ENCODE data around the gene PARD3. TPM values are rescaled to one million over a fixed set of nuclear protein-coding genes. Genes with fewer than 3 reads are reported as not detected.

Gene PARD3
- total and polyA plus RNA-seq, 2 donors (not counting 1 experiment from before 2014, with no cell fraction given) = 24.0 to 46.4 TPM

GRCh38 chr10:34175121-34175520 lies 640.0 kb downstream of the PARD3 start:
- H3K79me2 ChIP-seq (ENCODE audit: control insufficient read depth, insufficient read depth, low read length) = no peaks in the 10 kb centered on the region
- no peaks in the 10 kb centered on the region for H3K9me3 ChIP-seq (ENCODE audit: control insufficient read depth, insufficient read depth, low read depth, low read length)
- H3K4me2 ChIP-seq (ENCODE audit: extremely low read depth, insufficient read depth, low read length) = no peak overlapping the region
- DNase-seq (ENCODE audit: low read depth in 2 of 2) = no peak
- H3K4me3 ChIP-seq (replicated peaks in 1 of 4; ENCODE audit: control extremely low read depth in 1 of 4, insufficient read depth in 1 of 4, low read depth in 3 of 4, low read length in 4 of 4) = no peak overlapping the region
- peaks cover 3% of the 10 kb centered on the region for H3K4me1 ChIP-seq (ENCODE audit: control insufficient read depth, extremely low read depth, insufficient read depth, low read length)
- H2AFZ ChIP-seq (ENCODE audit: low read length) = no peak overlapping the region
- H3K9ac ChIP-seq (ENCODE audit: insufficient read depth, low read length) = no peak overlapping the region
- H3K36me3 ChIP-seq (ENCODE audit: control insufficient read depth, insufficient read depth, low read length) = no peaks in the 10 kb centered on the region
- H4K20me1 ChIP-seq (ENCODE audit: control insufficient read depth, extremely low read depth, insufficient read depth, low read length) = no peaks in the 10 kb centered on the region
- TF ChIP-seq EZH2 (IDR thresholded peaks at IDR 0.05; ENCODE audit: low read length, missing control alignments) (no peak), CTCF (conservative IDR thresholded peaks at IDR 0.05 in 1 of 2, IDR thresholded peaks at IDR 0.05 in 1 of 2; ENCODE audit: low read depth in 1 of 2, low read length in 2 of 2) (no peak)
- H3K27me3 ChIP-seq (ENCODE audit: control insufficient read depth, insufficient read depth, low read length) = no peaks in the 10 kb centered on the region
- no peak overlapping the region for H3K27ac ChIP-seq (ENCODE audit: insufficient read depth, low read length)

GRCh38 chr10:34172936-34173533 lies 642.1 kb downstream of the PARD3 start:
- TF ChIP-seq EZH2 (IDR thresholded peaks at IDR 0.05; ENCODE audit: low read length, missing control alignments) (no peak), CTCF (conservative IDR thresholded peaks at IDR 0.05 in 1 of 2, IDR thresholded peaks at IDR 0.05 in 1 of 2; ENCODE audit: low read depth in 1 of 2, low read length in 2 of 2) (no peak)
- no peaks in the 10 kb centered on the region for H4K20me1 ChIP-seq (ENCODE audit: control insufficient read depth, extremely low read depth, insufficient read depth, low read length)
- H2AFZ ChIP-seq (ENCODE audit: low read length) = no peak overlapping the region
- no peaks in the 10 kb centered on the region for H3K79me2 ChIP-seq (ENCODE audit: control insufficient read depth, insufficient read depth, low read length)
- H3K4me1 ChIP-seq (ENCODE audit: control insufficient read depth, extremely low read depth, insufficient read depth, low read length) = peaks cover 3% of the 10 kb centered on the region
- no peak overlapping the region for H3K4me3 ChIP-seq (replicated peaks in 1 of 4; ENCODE audit: control extremely low read depth in 1 of 4, insufficient read depth in 1 of 4, low read depth in 3 of 4, low read length in 4 of 4)
- H3K4me2 ChIP-seq (ENCODE audit: extremely low read depth, insufficient read depth, low read length) = no peak overlapping the region
- H3K27me3 ChIP-seq (ENCODE audit: control insufficient read depth, insufficient read depth, low read length) = no peaks in the 10 kb centered on the region
- DNase-seq (ENCODE audit: low read depth in 2 of 2) = peak; percentile 23 to 44
- no peaks in the 10 kb centered on the region for H3K36me3 ChIP-seq (ENCODE audit: control insufficient read depth, insufficient read depth, low read length)
- H3K27ac ChIP-seq (ENCODE audit: insufficient read depth, low read length) = no peak overlapping the region
- no peaks in the 10 kb centered on the region for H3K9me3 ChIP-seq (ENCODE audit: control insufficient read depth, insufficient read depth, low read depth, low read length)
- no peak overlapping the region for H3K9ac ChIP-seq (ENCODE audit: insufficient read depth, low read length)

GRCh38 chr10:34171957-34172527 lies 643.1 kb downstream of the PARD3 start:
- Histone ChIP-seq H3K9ac (ENCODE audit: insufficient read depth, low read length) (no peak overlapping the region), H3K9me3 (ENCODE audit: control insufficient read depth, insufficient read depth, low read depth, low read length) (no peaks in the 10 kb centered on the region), H3K4me1 (ENCODE audit: control insufficient read depth, extremely low read depth, insufficient read depth, low read length) (peaks cover 3% of the 10 kb centered on the region), H3K4me3 (replicated peaks in 1 of 4; ENCODE audit: control extremely low read depth in 1 of 4, insufficient read depth in 1 of 4, low read depth in 3 of 4, low read length in 4 of 4) (no peak overlapping the region), H3K27ac (ENCODE audit: insufficient read depth, low read length) (no peak overlapping the region), H3K4me2 (ENCODE audit: extremely low read depth, insufficient read depth, low read length) (no peak overlapping the region), H3K36me3 (ENCODE audit: control insufficient read depth, insufficient read depth, low read length) (no peaks in the 10 kb centered on the region), H4K20me1 (ENCODE audit: control insufficient read depth, extremely low read depth, insufficient read depth, low read length) (no peaks in the 10 kb centered on the region), H3K27me3 (ENCODE audit: control insufficient read depth, insufficient read depth, low read length) (no peaks in the 10 kb centered on the region), H2AFZ (ENCODE audit: low read length) (no peak overlapping the region), H3K79me2 (ENCODE audit: control insufficient read depth, insufficient read depth, low read length) (no peaks in the 10 kb centered on the region)
- peak; percentile 58 to 83 for DNase-seq (ENCODE audit: low read depth in 2 of 2)
- no peak for TF ChIP-seq EZH2 (IDR thresholded peaks at IDR 0.05; ENCODE audit: low read length, missing control alignments)
- no peak for TF ChIP-seq CTCF (conservative IDR thresholded peaks at IDR 0.05 in 1 of 2, IDR thresholded peaks at IDR 0.05 in 1 of 2; ENCODE audit: low read depth in 1 of 2, low read length in 2 of 2)

Measured in fibroblast of lung (primary cell).